GM21786 (cell line): ENCODE results near the gene TAS2R41.

Experiments used
- ATAC-seq: cut with Tn5 transposase; IDR thresholded peaks from one replicate; pipeline ENCODE4 v1.9.1; 2021; ENCODE audit not compliant: unreplicated experiment

TAS2R41 gene

GRCh38 chr7:143477501-143478150, at the start of gene TAS2R41:
Gene TAS2R41, plus strand, starts transcription at chr7:143477873. Its CDS starts 0 bp downstream, at chr7:143477873.
- ATAC-seq, result no peak

- ATAC-seq, result no peak
Measured at GRCh38 chr7:143429770-143430698, 47.6 kb upstream of the TAS2R41 start.

- ATAC-seq, result no peak
Measured at GRCh38 chr7:143431109-143431508, 46.6 kb upstream of the TAS2R41 start.

- ATAC-seq, result no peak
Measured at GRCh38 chr7:143433759-143434158, 43.9 kb upstream of the TAS2R41 start.

- no peak for ATAC-seq
Measured at GRCh38 chr7:143434660-143435059, 43.0 kb upstream of the TAS2R41 start.

GRCh38 chr7:143435266-143435665, 42.4 kb upstream of the TAS2R41 start:
- ATAC-seq, result no peak

GRCh38 chr7:143436325-143436946, 41.2 kb upstream of the TAS2R41 start:
- peak; percentile 58 for ATAC-seq

- ATAC-seq, result no peak
Measured at GRCh38 chr7:143437578-143437977, 40.1 kb upstream of the TAS2R41 start.

GRCh38 chr7:143439866-143440265, 37.8 kb upstream of the TAS2R41 start:
- no peak for ATAC-seq

- no peak for ATAC-seq
Measured at GRCh38 chr7:143443153-143443552, 34.5 kb upstream of the TAS2R41 start, which contains the start of gene TAS2R60. Gene TAS2R60, plus strand, starts transcription at chr7:143443453. Its CDS starts 0 bp downstream, at chr7:143443453.

- ATAC-seq, result no peak
Measured at GRCh38 chr7:143444063-143444782, 33.5 kb upstream of the TAS2R41 start.

GRCh38 chr7:143444785-143445184, 32.9 kb upstream of the TAS2R41 start:
- no peak for ATAC-seq

GRCh38 chr7:143447466-143447865, 30.2 kb upstream of the TAS2R41 start:
- no peak for ATAC-seq

GRCh38 chr7:143448429-143448828, 29.2 kb upstream of the TAS2R41 start:
- no peak for ATAC-seq

- ATAC-seq, result no peak
Measured at GRCh38 chr7:143449793-143450192, 27.9 kb upstream of the TAS2R41 start.

- ATAC-seq, result no peak
Measured at GRCh38 chr7:143451122-143451521, 26.6 kb upstream of the TAS2R41 start.

- ATAC-seq, result no peak
Measured at GRCh38 chr7:143451746-143452145, 25.9 kb upstream of the TAS2R41 start.

GRCh38 chr7:143452495-143452894, 25.2 kb upstream of the TAS2R41 start:
- no peak for ATAC-seq

- ATAC-seq, result no peak
Measured at GRCh38 chr7:143454091-143454680, 23.5 kb upstream of the TAS2R41 start.

- no peak for ATAC-seq
Measured at GRCh38 chr7:143455491-143455890, 22.2 kb upstream of the TAS2R41 start.

GRCh38 chr7:143455942-143456341, 21.7 kb upstream of the TAS2R41 start:
- no peak for ATAC-seq
